Right renal cortex interstitium (tissue), 3 donors: ENCODE measurements around the gene SLC25A24. TPM values are rescaled to one million over a fixed set of nuclear protein-coding genes. Genes with fewer than 3 reads are reported as not detected.
"Not testable (repeated sequence)": the region's sequence is repeated elsewhere in the genome, so short reads cannot be mapped to it uniquely, and the experiment has no call there.

ENCODE experiments used
- DNase-seq, 3 donors: peaks; one replicate each; pipeline ENCODE4 v3.0.0-alpha.2; 2013; ENCODE audit warnings: low read depth in 3 of 3, low spot score in 2 of 3
- polyA plus RNA-seq, 3 donors: library from polyadenylated mRNA; unstranded; fragments of 120-200 nt; gene quantifications; one replicate each; pipeline ENCODE4 v1.2.1, GENCODE V29; 2013; ENCODE audit not compliant: insufficient read length in 3 of 3

SLC25A24 gene
- polyA plus RNA-seq, 3 donors: 56.6 to 62.0 (median 59.7) TPM

DNA sequence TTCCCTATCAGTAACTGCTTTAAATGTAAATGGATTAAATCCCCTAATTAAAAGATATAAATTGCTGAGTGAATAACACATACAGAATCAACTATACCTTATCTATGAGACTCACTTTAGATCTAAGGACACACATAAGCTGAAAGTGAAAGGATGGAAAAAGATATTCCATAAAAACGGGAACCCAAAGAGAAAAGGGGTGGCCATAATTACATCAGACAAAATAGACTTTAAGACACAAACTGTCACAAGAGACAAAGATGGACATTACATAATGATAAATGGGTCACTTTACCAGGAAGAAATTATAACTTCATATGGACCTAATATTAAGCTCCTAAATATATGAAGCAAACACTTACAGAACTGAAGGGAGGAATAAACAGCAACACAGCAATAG, 59.2 kb downstream of the SLC25A24 start:
- DNase-seq: no peak

DNA sequence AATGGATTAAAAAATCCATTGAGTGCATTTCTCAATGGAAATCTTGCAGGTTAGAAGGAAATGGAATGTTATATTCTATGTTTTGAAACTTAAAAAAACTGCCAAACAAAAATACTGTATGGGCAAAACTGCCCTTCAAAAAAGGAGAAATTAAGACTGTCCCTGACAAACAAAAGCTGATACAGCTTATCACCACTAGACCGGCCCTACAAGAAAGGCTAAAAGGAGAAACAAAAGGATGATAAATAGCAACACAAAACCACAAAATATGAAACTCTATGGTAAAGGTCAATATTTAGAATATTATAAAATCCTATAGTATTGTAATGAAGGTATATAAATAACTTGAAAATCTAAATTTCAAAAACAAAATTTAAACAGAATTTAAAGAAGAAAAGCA, 60.0 kb downstream of the SLC25A24 start:
- DNase-seq: no peak

DNA sequence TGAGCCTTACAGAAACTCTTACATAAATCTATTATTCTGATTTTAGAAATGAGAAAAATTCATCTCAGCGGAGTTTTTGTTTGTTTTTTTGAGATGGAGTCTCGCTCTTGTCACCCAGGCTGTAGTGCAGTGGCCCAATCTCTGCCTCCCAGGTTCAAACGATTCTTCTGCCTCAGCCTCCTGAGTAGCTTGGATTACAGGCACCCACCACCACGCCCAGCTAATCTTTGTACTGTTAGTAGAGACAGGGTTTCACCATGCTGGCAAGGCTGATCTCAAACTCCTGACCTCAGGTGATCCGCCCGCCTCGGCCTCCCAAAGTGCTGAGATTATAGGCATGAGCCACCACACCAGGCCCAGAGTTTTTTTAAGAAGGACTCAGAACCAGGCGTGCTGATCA, 60.6 kb downstream of the SLC25A24 start:
- not testable (repeated sequence) for DNase-seq

DNA sequence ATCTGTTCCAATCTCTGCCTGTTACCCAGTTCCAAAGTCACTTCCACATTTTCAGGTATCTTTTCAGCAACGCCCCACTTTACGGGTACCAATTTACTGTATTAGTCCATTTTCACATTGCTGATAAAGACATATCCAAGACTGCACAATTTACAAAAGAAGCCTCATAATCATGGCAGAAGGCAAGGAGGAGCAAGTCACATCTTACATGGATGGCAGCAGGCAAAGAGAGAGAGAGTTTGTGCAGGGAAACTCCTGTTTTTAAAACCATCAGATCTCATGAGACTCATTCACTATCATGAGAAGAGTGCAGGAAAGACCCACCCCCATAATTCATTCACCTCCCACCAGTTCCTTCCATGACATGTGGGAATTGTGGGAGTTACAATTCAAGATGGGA, 67.0 kb downstream of the SLC25A24 start:
- DNase-seq: not testable (repeated sequence)

DNA sequence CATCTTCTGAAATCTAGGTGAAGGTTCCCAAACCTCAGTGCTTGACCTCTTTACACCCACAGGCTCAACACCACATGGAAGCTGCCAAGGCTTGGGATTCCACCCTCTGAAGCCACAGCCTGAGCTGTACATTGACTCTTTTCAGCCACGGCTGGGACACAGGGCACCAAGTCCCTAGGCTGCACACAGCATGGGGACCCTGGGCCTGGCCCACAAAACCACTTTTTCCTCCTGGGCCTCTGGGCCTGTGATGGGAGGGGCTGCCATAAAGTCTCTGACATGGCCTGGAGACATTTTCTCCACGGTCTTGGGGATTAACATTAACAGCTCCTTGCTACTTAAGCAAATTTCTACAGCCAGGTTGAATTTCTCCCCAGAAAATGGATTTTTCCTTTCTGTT, 67.8 kb downstream of the SLC25A24 start:
- not testable (repeated sequence) for DNase-seq

DNA sequence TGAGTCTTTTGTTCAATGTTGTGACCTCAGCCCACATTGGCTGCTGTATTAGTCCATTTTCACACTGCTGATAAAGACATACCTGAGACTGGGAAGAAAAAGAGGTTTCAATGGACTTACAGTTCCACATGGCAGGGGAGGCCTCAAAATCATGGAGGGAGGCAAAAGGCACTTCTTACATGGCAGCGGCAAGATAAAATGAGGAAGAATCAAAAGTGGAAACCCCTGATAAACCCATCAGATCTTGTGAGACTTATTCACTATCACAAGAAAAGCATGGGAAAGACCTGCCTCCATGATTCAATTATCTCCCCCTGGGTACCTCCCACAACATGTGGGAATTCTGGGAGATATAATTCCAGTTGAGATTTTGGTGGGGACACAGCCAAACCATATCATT, 68.9 kb downstream of the SLC25A24 start:
- DNase-seq: not testable (repeated sequence)

DNA sequence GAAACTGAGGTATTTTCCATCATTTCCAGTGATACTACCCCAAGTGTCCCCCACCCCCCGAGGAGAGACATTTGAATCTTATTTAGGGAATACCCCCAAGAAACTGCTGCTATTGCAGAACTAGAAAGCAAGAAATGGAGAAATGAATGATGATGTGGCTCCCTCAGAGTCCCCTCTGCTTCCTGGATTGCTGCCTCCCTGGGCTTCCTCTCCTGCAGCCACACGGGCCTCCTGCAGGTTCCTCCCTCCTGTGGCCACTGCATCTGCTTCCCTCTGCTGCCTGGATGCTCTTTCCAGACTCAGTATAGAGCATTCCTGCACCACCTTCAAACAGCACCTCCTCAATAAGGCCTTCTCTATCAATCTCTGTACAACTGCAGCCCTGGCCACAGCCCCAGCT, 69.3 kb downstream of the SLC25A24 start:
- no peak for DNase-seq

DNA sequence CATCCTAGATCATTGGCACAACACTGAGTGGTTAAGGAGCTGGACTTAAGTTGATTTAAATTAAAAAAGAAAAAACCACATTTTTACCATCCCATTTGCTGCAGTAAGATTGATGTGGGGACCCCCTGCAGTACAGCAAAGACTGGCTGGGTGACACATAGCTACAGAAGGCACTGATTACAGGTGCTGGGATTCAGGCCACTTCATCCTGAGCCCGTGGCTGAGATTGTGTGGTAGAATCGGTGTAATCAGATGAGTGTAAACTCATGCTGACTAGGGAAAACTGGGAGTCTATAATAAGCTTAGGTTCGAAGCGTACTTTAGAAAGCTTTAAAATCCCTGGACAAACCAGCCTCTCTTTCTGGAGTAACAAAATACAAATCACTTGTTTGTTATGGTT, 70.1 kb downstream of the SLC25A24 start:
- no peak for DNase-seq

DNA sequence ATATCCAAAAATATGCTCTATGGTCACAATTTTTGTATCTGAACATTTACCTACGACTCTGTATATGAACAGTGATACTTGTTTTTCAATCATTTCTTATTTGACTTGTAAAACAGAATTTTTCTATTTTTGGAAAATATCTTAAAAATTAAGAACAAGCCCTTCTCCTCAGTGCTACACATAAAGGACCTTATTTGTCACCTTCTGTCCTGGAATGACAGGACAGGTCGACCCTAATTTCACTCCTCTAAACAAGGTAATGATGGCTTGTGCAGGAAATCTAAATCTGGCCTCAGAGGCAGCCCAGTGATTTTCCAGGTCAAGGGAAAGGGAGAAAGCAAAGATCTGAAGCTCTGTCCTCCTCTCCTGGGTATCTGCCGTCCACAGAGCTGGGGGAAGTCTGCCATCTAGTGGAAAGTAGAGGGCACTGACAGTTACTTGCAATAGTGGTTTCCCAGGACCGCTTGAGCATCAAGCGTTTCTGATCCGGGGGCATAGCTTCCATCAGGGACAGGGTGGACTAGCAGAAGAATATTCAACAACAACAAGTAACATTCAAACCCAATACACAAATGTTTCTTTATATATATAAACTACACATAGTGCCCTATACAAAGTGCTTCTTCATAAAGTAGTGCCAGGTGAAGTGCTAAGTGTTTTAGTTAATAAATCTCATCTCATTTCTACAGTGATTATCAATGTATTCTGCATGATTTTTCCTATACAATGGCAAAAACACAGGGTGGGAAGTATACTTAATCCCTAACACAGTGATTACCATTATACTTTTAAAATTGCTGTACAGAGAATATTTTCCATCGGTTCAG, 74.6 kb downstream of the SLC25A24 start:
- DNase-seq: peak; percentile 63 to 75 (median 74)

DNA sequence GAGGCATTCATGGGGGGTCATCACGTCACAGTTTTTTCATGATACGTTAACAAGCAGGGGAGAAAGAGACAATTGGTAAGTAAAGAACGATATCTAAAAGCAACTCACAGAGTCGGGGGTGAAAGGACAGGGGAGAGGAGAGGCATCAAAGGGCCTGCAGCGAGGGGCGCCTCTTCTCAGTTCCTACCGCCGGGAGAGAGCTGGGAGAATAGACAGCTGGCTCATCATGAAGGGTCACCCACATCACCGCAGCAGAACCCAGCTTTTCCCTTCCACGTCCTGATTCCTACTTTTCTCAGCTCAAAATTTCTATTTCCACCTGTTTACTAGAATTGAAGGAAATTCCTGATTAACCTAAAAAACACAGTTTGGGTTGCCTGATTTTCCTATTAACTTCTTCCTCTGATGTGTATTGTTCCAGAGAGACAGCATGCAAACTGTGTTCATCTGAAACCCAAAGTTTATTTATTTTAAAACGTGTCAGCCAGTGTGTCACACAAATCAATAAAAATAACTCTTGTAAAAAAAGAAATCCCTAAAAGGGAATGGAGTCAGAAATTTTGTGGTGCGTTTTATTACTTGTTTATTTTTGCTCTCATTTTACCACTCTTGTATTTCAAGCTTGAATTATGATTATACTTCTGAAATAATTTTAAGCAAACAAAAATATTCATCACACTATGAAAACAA, 75.4 kb downstream of the SLC25A24 start:
- no peak for DNase-seq

DNA sequence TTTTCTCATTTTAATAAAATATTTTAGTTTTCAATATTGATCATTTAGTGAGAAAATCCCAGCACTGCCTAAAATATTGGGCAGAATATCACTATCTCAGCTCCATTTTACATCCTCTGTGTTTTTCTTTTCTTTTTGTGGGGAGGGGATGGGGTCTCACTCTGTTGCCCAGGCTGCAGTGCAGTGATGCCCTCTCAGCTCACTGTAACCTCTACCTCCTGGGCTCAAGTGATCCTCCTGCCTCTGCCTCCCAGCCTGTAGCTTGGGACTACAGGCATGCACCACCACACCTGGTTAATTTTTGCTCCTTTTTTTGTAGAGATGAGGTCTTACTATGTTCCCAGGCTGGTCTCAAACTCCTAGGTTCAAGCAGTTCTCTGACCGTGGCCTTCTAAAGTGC, 76.1 kb downstream of the SLC25A24 start:
- no peak for DNase-seq

DNA sequence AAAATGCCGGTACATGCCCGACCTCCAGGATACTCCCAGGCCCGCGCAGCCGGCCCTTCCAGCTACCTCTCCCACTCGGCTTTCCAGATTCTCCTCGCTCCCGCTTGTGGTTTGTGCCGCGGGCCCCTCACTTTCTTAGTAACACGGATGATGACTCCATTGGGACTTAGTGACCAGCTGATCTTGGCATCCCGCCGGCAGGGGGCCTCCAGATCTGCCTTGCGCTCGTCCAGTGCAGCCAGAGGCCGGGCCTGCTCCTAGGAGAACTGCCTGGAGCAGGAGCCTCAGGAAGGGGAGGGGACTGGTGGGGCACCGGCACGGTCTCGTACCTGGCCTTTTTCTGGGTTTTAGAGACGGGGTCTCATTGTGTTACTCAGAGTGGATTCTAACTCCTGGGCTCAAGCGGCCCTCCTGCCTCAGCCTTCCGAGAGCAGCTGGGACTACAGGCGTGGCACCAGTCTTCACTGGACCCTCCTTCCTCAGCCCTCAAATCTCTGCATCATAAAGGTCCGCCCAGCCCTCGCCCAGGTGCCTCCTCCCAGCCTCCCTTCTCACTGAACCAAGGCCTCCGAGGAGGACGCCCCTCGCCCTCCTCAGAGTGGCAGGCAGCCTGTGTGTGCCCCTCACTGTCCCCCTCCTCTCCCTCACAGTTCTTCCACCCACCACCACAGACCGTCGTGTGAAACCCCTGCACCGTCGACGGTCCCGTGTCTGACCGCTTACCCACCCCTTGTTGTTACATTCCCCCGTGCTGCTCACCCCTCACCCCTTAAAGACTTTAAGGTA, 78.6 kb downstream of the SLC25A24 start:
- no peak for DNase-seq

DNA sequence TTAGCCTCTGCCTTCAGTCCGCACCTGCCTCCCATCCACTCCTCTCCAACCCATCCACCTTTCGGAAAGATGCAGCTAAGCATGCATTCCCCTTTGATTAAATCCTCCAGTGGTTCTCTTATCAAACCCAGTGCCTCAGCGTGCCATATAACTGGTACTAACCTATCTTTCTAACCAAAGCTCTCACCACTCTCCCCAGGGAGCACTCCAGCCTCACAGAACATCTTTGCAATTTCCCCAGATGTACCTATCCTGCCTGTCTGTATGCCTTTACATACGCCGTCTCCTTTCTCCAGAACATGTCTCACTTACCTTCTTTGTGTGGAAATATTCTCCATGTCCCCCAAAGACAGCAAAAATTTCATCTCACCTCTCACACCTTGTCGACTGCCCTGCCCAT, 80.0 kb downstream of the SLC25A24 start:
- no peak for DNase-seq

DNA sequence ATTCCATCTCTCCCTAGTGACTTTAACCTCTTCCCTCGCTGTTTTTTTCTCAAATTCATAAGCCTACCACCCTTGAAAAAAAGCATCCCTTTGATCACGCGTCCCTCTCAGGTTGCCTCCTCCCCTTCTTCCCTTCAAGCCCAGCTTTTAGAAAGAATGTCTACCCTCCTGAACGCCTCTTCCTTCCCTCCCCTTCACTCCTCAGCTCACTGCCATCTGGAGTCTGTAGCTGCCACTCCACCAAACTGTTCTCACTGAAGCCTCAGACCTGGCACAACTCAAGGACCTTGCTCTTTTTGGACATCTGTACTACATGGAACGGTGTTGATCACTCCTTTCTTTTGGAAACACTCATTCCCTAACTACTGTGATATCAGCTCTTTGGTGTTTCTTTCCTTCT, 80.6 kb downstream of the SLC25A24 start:
- no peak for DNase-seq

DNA sequence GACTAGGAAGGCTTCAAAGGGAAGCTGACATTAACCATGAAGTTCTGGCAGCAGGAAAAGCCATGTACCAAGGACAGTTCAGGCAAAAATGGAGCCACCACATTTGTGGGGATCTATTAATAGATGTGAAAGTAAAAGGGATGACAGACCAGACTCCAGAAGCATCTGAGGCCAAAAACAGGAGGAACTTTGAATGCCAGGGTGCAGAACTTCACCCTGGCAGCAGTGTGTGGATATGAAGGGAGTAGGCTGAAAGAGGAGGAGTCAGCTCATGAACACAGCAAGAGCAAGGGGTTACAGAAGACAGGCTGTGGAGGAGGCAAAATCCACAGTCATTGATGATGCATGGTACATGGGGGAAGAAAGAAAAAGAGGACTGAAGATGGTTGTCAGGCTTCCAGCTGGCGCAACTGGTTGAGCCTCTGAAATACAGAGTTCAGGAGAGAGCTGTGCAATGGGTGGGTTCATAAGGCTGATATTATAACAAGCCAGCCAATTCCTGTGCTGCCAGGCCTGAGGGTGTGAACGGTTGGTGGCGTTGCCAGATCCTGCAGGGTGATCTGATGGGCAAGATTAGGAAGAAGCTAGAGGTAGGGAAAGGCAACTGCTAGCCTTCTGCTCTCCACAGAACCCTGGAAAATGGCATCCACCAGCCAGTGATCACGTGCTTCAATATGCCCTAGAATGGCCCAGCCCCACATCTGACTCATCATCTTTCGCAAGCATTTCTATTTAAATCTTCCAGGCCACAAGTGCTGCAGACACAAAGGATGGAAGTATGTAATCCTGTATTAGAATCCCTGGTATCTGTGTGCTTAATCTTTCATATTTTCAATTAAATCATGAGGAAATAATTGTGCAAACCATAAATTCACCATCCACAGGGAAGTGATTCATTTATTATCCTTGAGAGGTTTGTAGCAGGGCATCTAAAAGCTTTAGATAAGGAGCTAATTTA, 81.9 kb downstream of the SLC25A24 start:
- DNase-seq: no peak

DNA sequence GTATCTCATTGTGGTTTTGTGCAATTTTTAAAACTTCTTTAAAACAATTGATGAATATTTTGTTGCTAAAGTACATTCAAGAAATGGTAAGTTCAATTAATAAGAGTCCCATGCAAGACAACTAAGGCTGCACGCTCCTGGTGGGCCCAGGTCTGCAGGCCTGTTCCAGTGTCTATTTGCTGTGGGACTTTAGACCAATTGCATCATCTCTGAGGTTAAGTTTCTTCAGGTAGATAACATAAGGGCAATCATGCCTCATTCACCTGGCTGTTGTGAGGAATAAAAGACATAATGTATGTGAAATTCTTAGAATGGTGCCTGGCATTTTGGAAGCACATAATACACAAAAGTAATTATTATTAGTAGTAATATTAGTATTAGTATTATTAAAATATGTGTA, 82.9 kb downstream of the SLC25A24 start:
- no peak for DNase-seq

DNA sequence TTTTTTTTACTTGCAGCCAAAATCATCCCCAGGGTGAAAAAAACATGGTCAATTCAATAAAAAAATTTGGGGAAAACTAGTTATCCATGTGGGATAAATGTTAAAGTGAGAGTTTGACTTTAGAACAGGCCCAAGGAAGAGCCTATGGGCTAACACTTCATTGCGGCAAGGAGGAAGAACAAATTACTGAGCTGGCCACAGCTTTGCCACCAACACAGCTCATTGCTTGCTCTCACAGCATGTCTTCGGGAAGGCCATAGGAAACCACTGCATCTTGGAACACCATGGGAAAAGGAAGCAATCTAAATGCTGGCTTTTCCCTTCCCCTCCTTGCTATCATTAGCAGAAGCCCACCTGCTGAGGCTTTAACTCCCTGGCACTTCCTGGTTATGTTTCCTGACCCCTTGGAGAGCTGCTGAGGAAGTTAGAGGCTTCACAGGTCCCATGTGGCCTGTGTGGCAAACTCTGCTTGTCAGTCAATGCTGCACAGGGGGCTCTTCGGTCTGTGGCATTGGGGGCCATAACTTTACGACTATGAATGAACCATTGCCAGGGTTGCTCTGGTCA, 86.0 kb downstream of the SLC25A24 start:
- no peak for DNase-seq

DNA sequence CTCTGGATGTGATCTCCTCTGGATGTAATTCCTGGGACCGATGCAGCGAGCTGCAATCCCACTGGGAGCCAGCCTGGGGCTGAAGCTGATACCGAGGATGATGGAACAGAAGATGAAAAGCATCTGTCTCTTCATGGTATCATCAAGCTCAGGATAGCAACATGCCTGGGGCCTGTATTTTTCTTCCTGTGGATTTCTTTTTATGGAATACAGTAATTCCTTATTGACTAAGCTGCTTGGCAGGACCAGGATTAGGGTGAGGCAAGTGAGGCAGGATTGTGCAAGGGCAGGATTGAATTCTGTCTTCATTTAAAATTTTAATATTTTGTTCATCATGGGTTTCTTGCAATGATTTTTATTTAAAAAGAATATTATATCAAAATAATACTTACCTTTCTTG, 86.6 kb downstream of the SLC25A24 start:
- no peak for DNase-seq

DNA sequence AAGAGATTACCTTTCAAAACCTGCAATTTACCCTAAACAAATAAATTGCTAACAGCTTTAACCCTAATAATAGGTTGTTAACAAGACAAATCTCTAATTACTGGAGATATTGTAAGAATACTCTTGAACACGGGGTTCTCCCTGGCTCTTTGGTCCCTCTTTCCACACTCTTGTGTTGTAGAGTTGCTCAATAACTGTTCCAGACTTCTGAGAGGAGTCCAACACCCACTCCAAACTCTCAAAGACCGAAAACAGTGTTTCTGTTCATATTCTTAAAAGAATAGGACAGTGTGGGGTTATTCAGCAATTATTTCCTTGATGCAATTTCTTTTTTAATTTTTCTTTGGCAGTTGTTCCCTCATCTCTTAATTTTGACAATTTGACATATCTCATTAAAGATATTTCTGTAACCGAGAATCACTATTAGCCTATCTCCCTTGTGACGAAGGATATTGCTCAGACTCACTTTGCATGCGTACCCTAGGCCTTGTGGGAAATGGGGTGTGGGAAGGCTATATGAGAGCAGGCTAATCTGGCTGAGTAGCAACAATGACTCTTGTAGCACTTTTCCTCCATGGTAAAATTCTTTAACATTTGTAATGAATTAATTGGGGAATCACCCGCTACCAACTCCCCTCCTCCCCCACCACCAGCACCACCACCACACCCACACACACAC, 90.7 kb downstream of the SLC25A24 start:
- DNase-seq: no peak
